Subcutaneous abdominal adipose tissue (tissue), 5 donors: ENCODE data around the gene GUCY2F.

Source experiments
- H3K27ac ChIP-seq: one replicate; pipeline ENCODE4 v1.7.0; 2013; ENCODE audit warnings: low read depth, mild to moderate bottlenecking, inconsistent platforms, low read length, moderate library complexity
- H3K27me3 ChIP-seq, 5 donors: one replicate each; pipeline ENCODE4 v1.7.0; 2013; ENCODE audit warnings: low read length in 5 of 5, inconsistent platforms in 1 of 5; ENCODE audit not compliant: control insufficient read depth in 5 of 5, insufficient read depth in 4 of 5
- H3K36me3 ChIP-seq, 5 donors: one replicate each; pipeline ENCODE4 v1.7.0; 2013; ENCODE audit warnings: low read length in 5 of 5; ENCODE audit not compliant: control insufficient read depth in 5 of 5, insufficient read depth in 5 of 5
- H3K4me1 ChIP-seq, 5 donors: one replicate each; pipeline ENCODE4 v1.7.0; 2013; ENCODE audit warnings: low read length in 5 of 5, mild to moderate bottlenecking in 3 of 5, moderate library complexity in 1 of 5; ENCODE audit not compliant: control insufficient read depth in 5 of 5, insufficient read depth in 5 of 5
- H3K4me3 ChIP-seq, 5 donors: one replicate each; pipeline ENCODE4 v1.7.0; 2013; ENCODE audit warnings: low read length in 5 of 5, low read depth in 1 of 5
- H3K9ac ChIP-seq, 5 donors: one replicate each; pipeline ENCODE4 v1.7.0; 2013; ENCODE audit warnings: low read length in 5 of 5, mild to moderate bottlenecking in 4 of 5, moderate library complexity in 3 of 5
- H3K9me3 ChIP-seq, 5 donors: one replicate each; pipeline ENCODE4 v1.7.0; 2013; ENCODE audit warnings: low read length in 5 of 5; ENCODE audit not compliant: control insufficient read depth in 5 of 5
- donor health status: healthy.
- donor health status: healthy.
- donor health status: healthy.
- donor health status: healthy.
- donor health status: healthy.

The GUCY2F gene

DNA sequence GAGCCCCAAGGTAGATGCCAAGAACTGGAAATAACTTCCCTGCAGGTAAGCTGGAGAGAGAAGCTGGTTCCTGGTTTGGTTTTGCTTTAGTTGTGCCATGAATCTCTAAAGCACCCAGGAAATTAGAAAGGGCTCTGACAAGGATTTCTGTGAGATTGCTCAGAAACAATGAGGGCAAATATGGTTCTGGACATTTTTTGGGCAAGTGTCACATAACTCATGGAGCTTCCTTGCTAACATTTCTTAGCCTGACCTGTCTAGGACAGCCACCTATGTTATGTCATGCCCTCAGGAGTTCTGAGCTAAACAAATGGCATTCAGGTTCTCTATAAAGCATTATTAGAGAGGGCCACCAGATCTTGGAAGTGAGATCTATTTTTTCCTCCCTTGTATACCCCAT lies 131.8 kb downstream of the GUCY2F start:
- H3K36me3 ChIP-seq = no peaks in the 10 kb centered on the region
- peaks cover 0 to 20% (median 8%) of the 10 kb centered on the region in 5 donors for H3K27me3 ChIP-seq
- no peak overlapping the region for H3K27ac ChIP-seq
- no peaks in the 10 kb centered on the region for H3K9me3 ChIP-seq
- H3K9ac ChIP-seq = no peak overlapping the region
- peaks cover 0 to 14% (median 9%) of the 10 kb centered on the region in 5 donors for H3K4me1 ChIP-seq
- H3K4me3 ChIP-seq = no peak overlapping the region

DNA sequence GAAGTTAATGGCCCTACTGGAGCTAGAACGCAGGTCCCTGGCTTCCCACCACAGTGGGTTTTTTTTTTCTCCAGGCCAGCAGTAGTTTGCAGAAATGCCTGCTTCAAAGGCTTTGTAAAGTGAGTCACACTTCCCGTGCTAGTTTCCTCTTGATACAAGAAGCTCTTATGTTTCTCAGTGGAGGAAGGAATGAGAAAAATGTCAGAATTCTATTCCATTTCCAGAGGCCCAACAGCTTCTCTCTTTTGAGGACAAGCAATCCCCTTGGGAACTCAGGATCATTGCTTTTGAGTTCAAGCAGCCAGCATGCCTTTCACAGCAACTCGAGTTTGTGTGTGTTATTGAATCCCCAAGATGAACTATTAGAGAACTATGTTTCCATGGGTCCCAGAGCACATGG lies 134.3 kb downstream of the GUCY2F start:
- H3K36me3 ChIP-seq = no peaks in the 10 kb centered on the region
- no peak overlapping the region for H3K4me3 ChIP-seq
- no peak overlapping the region for H3K9ac ChIP-seq
- no peak overlapping the region for H3K27ac ChIP-seq
- peaks cover 0 to 14% (median 9%) of the 10 kb centered on the region in 5 donors for H3K4me1 ChIP-seq
- H3K9me3 ChIP-seq = no peaks in the 10 kb centered on the region
- H3K27me3 ChIP-seq = peaks cover 0 to 25% (median 9%) of the 10 kb centered on the region in 5 donors

DNA sequence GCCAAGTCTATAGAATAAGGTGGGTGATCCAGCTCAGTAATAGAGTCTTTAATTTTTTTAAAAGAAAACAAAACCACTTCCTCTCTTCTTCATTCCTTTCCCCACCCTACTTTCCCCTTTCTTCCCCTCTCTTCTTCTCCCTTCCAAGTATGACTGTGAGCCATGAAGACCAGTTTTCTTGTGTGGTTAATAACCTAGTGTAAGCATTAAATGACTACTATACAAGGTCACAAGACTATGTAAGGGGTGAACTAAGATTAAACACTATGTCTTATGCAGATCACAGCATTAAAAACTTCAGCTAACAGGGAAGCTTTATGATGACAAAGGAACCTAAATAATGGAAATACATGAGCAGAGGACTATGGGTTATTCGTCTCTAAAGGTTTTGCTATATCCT lies 135.4 kb downstream of the GUCY2F start:
- Histone ChIP-seq H3K27me3 (peaks cover 0 to 25% (median 6%) of the 10 kb centered on the region in 5 donors), H3K9ac (no peak overlapping the region), H3K9me3 (peaks cover 0 to 3% (median 0%) of the 10 kb centered on the region in 5 donors), H3K4me3 (no peak overlapping the region), H3K27ac (no peak overlapping the region), H3K4me1 (peaks cover 0 to 8% (median 1%) of the 10 kb centered on the region in 5 donors), H3K36me3 (no peaks in the 10 kb centered on the region)

DNA sequence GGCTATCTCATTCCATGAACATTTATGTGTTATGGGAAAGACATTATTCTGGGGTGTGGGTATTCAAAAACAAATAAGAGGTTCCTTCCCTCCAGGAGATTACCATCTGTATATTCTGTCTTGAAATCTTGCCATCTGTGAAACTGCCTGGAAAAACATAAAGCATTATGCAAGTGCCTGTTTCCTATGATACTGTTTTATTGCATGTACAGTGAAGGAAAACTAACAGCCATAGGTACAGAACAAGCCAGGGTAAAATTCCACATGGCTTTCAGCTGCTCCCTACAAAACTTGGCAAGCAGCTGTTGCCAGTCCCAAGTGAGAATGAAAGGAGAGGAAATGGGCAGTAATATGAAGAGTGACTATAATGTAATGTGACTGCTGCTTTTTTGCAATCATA lies 136.0 kb downstream of the GUCY2F start:
- no peak overlapping the region for H3K27ac ChIP-seq
- H3K9ac ChIP-seq = no peak overlapping the region
- H3K4me1 ChIP-seq = peaks cover 0 to 8% (median 0%) of the 10 kb centered on the region in 5 donors
- H3K27me3 ChIP-seq = peaks cover 0 to 25% (median 6%) of the 10 kb centered on the region in 5 donors
- no peak overlapping the region for H3K4me3 ChIP-seq
- H3K36me3 ChIP-seq = no peaks in the 10 kb centered on the region
- peaks cover 0 to 3% (median 0%) of the 10 kb centered on the region in 5 donors for H3K9me3 ChIP-seq

DNA sequence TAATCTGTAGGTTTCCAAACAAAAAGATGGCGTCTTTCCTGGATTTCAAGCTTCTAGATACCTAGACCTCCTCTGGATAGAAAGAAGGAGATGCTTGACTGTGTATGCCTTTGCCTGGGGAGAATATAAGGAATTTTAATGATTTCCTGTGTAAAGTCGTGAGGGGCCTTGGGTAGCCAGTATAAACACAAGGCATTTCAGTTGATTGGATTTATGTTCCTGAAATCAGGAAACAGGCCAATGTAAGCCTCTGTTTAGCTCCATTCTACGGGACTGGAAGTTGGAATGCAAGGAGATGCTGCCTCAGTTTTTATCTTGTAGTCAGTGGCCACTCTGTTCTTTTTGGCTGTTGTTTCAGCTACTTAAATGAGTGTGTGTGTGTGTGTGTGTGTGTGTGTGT lies 137.2 kb downstream of the GUCY2F start:
- H3K9ac ChIP-seq = no peak overlapping the region
- no peak overlapping the region for H3K27ac ChIP-seq
- H3K36me3 ChIP-seq = no peaks in the 10 kb centered on the region
- peaks cover 0 to 15% (median 6%) of the 10 kb centered on the region in 5 donors for H3K27me3 ChIP-seq
- H3K4me1 ChIP-seq = peaks cover 0 to 8% (median 0%) of the 10 kb centered on the region in 5 donors
- no peak overlapping the region for H3K4me3 ChIP-seq
- H3K9me3 ChIP-seq = peaks cover 0 to 6% (median 0%) of the 10 kb centered on the region in 5 donors

DNA sequence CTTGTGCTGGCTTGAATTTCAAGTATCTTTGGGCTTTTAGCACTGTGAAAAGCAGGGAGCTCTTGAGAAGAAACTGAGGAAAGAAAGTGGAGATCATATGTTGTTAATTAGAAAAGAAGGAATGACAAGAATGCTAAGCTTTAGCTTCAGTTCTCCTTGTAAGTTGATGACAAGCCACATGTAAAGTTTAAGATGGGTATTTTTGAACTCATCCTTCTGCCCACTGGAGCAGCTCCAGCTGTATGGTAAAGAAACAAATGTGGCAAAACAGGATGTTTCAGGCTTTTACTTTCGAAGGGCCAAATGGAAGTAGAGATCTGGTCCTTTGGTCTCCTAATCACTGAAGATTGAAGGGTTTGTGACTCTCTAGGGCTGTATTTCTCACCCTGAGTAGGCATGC lies 137.8 kb downstream of the GUCY2F start:
- Histone ChIP-seq H3K36me3 (no peaks in the 10 kb centered on the region), H3K27ac (no peak overlapping the region), H3K4me3 (no peak overlapping the region), H3K4me1 (peaks cover 0 to 8% (median 0%) of the 10 kb centered on the region in 5 donors), H3K27me3 (peaks cover 2 to 15% (median 6%) of the 10 kb centered on the region in 5 donors), H3K9me3 (peaks cover 0 to 6% (median 0%) of the 10 kb centered on the region in 5 donors), H3K9ac (no peak overlapping the region)

DNA sequence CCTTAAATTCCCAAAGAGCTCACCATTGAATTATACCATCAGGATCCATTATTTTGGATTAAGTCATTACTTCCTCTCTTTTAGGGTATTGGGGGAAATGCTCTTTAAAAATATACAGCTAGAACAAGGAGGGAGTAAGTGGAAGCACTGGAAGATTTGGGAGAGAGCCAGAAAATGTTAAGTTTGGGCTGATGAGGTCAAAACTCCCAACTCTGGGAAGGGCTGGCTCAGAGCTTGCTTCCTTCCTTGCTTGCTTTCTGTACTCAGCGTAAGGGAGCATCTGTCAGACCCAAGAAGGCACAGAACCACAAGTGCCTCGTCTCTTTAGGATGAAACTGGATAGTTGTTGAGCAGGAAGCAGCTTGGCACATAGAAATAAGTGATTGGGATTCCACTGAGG lies 138.2 kb downstream of the GUCY2F start:
- Histone ChIP-seq H3K9ac (no peak overlapping the region), H3K36me3 (no peaks in the 10 kb centered on the region), H3K27ac (no peak overlapping the region), H3K27me3 (peaks cover 5 to 15% (median 9%) of the 10 kb centered on the region in 5 donors), H3K4me1 (peaks cover 0 to 8% (median 0%) of the 10 kb centered on the region in 5 donors), H3K4me3 (no peak overlapping the region), H3K9me3 (peaks cover 0 to 6% (median 0%) of the 10 kb centered on the region in 5 donors)

DNA sequence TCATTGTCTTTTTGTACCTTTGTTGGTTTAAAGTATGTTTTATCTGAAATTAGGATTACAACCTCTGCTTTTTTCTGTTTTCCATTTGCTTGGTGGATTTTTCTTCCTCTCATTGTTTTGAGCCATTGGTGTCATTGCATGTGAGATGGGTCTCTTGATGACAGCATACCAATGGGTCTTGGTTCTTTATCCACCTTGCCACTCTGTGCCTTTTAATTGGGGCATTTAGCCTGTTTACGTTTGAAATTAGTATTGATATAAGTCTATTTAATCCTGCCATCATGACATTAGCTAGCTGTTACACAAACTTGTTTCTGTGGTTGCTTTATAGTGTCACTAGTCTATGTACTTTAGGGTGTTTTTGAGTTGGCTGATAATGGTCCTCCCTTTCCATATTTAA lies 145.7 kb downstream of the GUCY2F start:
- Histone ChIP-seq H3K9me3 (peaks cover 2 to 21% (median 17%) of the 10 kb centered on the region in 5 donors), H3K9ac (no peak overlapping the region), H3K27me3 (peaks cover 3 to 11% (median 9%) of the 10 kb centered on the region in 5 donors), H3K36me3 (no peaks in the 10 kb centered on the region), H3K4me1 (no peaks in the 10 kb centered on the region), H3K4me3 (no peak overlapping the region), H3K27ac (no peak overlapping the region)

DNA sequence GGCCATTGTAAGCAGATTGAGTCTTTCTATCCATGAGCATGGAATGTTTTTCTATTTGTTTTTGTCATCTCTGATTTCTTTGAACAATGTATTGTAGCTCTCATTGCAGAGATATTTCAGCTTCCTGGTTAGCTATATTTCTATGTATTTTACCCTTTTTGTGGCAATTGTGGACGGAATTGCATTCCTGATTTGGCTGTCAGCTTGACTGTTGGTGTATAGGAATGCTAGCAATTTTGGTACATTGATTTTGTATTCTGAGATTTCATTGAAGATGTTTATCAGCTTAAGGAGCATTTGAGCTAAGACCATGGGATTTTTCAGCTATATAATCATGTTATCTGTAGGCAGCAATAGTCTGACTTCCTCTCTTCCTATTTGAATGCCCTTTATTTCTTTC lies 154.6 kb downstream of the GUCY2F start:
- Histone ChIP-seq H3K27me3 (no peaks in the 10 kb centered on the region), H3K4me3 (no peak overlapping the region), H3K9ac (no peak overlapping the region), H3K4me1 (no peaks in the 10 kb centered on the region), H3K36me3 (no peaks in the 10 kb centered on the region), H3K27ac (no peak overlapping the region), H3K9me3 (peaks cover 0 to 13% (median 5%) of the 10 kb centered on the region in 5 donors)
